Right hindlimb (tissue), 1 donor: ENCODE data around the gene CDPF1.
A peak's percentile ranks its signal among the peaks of the same experiment; 100 is the strongest.

Experiments used
- DNase-seq: peaks from one replicate; pipeline ENCODE4 v3.0.0-alpha.2; 2018

The CDPF1 gene

GRCh38 chr22:46256358-46256958, 6.4 kb upstream of the CDPF1 start:
- no peak for DNase-seq

- no peak for DNase-seq
These were observed 1.8 kb upstream of the CDPF1 start for GRCh38 chr22:46251816-46252380.

- no peak for DNase-seq
These were observed 1.2 kb upstream of the CDPF1 start for GRCh38 chr22:46251266-46251665.

GRCh38 chr22:46250783-46251125, 661 bp upstream of the CDPF1 start:
- DNase-seq, result no peak

- DNase-seq, result no peak
These were observed 2.6 kb downstream of the CDPF1 start for GRCh38 chr22:46247443-46247975.

GRCh38 chr22:46246178-46246577, 3.9 kb downstream of the CDPF1 start:
- no peak for DNase-seq

- DNase-seq, result peak; percentile 79
These were observed 4.6 kb downstream of the CDPF1 start for GRCh38 chr22:46245511-46245910.

- DNase-seq, result no peak
These were observed 5.3 kb downstream of the CDPF1 start for GRCh38 chr22:46244771-46245170.

- no peak for DNase-seq
These were observed 8.0 kb downstream of the CDPF1 start for GRCh38 chr22:46242076-46242475.

- DNase-seq, result no peak
These were observed 8.6 kb downstream of the CDPF1 start for GRCh38 chr22:46241396-46242007.

GRCh38 chr22:46240907-46241306, 9.2 kb downstream of the CDPF1 start:
- no peak for DNase-seq

- no peak for DNase-seq
These were observed 9.6 kb downstream of the CDPF1 start for GRCh38 chr22:46240506-46240905.

- DNase-seq, result no peak
These were observed 10.0 kb downstream of the CDPF1 start for GRCh38 chr22:46240073-46240472.

- no peak for DNase-seq
These were observed 10.6 kb downstream of the CDPF1 start for GRCh38 chr22:46239261-46240048.

GRCh38 chr22:46238541-46238940, 11.6 kb downstream of the CDPF1 start:
- DNase-seq, result no peak

- no peak for DNase-seq
These were observed 12.5 kb downstream of the CDPF1 start for GRCh38 chr22:46237453-46238124.

- no peak for DNase-seq
These were observed 15.1 kb downstream of the CDPF1 start for GRCh38 chr22:46234969-46235368.

GRCh38 chr22:46233231-46233630, 16.9 kb downstream of the CDPF1 start:
- DNase-seq, result no peak

GRCh38 chr22:46230262-46230901, 19.7 kb downstream of the CDPF1 start:
- DNase-seq, result no peak

GRCh38 chr22:46229701-46230100, 20.4 kb downstream of the CDPF1 start:
- DNase-seq, result no peak

GRCh38 chr22:46226577-46226976, 23.5 kb downstream of the CDPF1 start:
- no peak for DNase-seq

GRCh38 chr22:46225631-46226030, 24.5 kb downstream of the CDPF1 start:
- DNase-seq, result no peak

GRCh38 chr22:46224898-46225290, 25.2 kb downstream of the CDPF1 start:
- no peak for DNase-seq
